ENCODE measurements around the gene GALNTL6.

GALNTL6 gene

DNA sequence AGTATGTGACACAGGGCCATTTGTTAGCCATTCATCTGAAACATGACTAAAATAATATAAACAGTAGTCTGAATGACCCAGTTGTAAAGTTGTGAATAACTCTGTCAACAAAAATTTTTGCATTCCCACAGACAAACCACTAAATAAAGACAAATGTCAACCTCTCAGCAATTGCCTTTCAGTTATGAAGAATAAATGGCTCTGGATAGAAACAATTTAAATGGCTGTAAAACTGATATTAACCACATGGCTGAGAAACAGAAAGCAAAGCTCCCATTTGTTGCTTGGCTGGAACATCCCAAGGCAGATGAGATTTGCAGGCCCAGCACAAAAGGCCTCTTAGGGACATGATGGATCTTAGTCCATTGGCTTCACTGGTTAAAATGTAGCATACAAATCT is 296.3 kb downstream of the GALNTL6 start:
- DNase-seq (ENCODE audit: low read depth in 2 of 2): peak; percentile 47 to 52

GRCh38 chr4:172124656-172125308 is 311.6 kb downstream of the GALNTL6 start:
- DNase-seq (ENCODE audit: low read depth in 2 of 2): no peak

- no peak for DNase-seq (ENCODE audit: low read depth in 2 of 2)
Observed at GRCh38 chr4:172125443-172125842, 312.2 kb downstream of the GALNTL6 start.

DNA sequence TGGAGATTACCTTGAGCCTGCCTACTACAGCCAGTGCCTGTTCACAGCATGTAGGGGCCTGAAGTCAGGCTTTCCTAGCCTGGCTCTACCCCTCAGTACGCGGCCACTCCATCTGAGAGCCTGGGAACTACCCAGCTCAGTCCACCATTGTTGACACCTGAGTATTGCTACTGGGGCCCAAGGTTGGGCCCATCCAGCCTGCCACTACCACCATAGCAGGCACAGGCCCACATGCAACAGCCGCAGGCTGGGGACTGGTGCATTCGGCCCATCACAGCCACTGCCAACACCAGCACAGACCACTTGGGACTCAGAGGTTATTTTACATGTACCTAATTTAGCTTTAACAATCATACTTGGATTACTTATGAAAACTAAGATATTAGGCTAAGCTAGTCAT is 314.0 kb downstream of the GALNTL6 start:
- DNase-seq (ENCODE audit: low read depth in 2 of 2): no peak

DNA sequence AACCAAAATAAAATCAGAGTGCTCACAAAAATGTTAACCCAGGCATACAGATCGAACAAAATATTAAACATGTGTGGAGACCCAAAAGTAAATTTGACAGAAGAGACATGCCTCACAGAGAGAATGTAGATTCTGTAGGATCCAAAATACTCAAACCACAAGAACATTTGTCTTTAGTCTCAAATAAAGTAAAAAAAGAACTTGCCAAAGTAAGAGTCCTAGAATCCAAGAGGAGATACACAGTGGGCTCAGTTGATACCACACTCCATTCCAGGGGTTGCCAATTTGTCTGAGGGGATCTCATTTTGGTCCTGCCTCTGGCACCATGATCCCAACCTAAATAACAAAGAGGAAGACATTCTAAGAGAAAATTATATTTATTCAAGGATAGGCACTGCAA is 316.4 kb downstream of the GALNTL6 start:
- DNase-seq (ENCODE audit: low read depth in 2 of 2): no peak

GRCh38 chr4:172134521-172134920 is 321.3 kb downstream of the GALNTL6 start:
- DNase-seq (ENCODE audit: low read depth in 2 of 2): no peak

DNA sequence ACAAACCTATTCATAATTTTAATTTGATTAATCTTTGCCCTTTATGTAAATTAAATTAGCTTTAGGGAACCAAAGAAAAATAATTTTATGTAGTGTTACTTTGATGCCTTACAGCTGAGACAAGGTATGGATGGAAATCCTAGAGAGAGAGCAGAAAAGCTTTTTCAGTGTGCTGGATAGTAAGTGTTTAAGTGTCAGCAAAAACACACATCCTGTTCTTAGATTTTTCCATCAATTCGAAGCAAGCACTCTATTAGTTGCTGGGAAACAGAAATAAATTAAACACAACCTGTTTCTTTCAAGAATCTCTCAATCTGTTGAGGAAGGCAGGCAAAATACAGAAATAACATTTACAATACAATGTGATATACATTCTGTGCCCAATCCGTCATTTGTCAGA is 327.8 kb downstream of the GALNTL6 start:
- no peak for DNase-seq (ENCODE audit: low read depth in 2 of 2)

- peak; percentile 87 to 89 for DNase-seq (ENCODE audit: low read depth in 2 of 2)
Observed at GRCh38 chr4:172142281-172142741, 329.1 kb downstream of the GALNTL6 start.

DNA sequence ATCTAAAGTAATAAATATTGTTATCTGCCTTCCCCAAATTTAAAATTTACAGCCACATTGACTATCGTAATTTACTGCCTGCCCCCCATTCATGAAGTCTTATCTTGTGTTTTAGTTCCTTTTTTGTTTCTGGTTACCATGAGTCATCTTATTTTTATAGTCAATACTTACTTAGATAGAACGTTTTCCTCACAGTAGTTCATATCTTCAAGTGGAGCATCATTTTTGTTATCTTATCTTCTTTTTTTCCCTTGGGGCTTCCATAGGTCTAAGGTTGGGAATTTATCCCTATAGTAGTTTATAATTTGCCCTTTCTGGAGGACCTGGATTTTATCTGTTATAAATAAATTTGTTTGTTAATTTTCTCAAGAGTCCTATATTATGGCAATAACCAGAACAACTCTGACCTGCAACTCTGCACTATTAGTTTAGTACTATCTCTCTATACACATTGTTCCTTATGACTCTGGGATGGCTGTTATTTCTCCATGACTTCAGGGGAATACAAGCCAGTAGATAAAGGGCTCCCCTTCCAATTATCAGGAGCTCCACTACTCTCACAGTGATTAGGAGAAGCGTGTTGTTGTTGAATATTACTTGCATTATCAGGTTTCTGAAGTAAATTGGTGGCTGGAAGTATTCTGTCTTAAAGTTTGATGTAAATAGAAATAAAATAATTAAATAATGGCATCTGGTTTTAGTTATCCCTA is 330.6 kb downstream of the GALNTL6 start:
- DNase-seq (ENCODE audit: low read depth in 2 of 2): no peak

- DNase-seq (ENCODE audit: low read depth in 2 of 2): peak; percentile 58 to 63
Observed at GRCh38 chr4:172147687-172148086, 334.5 kb downstream of the GALNTL6 start.

GRCh38 chr4:172149329-172149728 is 336.1 kb downstream of the GALNTL6 start:
- no peak for DNase-seq (ENCODE audit: low read depth in 2 of 2)

DNA sequence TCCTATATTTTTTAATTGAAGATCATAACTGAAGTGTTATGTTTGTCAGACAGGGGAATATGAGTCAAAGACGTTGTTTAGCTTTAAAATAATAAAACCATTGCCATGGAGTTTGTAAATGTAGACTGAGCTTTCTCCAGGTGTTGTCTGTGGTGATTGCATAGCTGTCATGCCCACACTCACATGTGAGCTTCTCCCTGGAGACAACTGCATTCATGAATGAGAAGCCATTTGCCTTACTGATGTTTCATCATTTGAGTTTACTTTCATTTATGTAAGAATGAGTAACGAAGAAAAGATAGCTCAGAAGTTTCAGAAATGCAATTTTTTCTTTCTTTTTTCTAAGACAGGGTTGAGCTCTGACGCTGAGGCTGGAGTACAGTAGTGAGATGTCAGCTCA is 339.1 kb downstream of the GALNTL6 start:
- no peak for DNase-seq (ENCODE audit: low read depth in 2 of 2)

GRCh38 chr4:172153719-172154118 is 340.5 kb downstream of the GALNTL6 start:
- DNase-seq (ENCODE audit: low read depth in 2 of 2): no peak

DNA sequence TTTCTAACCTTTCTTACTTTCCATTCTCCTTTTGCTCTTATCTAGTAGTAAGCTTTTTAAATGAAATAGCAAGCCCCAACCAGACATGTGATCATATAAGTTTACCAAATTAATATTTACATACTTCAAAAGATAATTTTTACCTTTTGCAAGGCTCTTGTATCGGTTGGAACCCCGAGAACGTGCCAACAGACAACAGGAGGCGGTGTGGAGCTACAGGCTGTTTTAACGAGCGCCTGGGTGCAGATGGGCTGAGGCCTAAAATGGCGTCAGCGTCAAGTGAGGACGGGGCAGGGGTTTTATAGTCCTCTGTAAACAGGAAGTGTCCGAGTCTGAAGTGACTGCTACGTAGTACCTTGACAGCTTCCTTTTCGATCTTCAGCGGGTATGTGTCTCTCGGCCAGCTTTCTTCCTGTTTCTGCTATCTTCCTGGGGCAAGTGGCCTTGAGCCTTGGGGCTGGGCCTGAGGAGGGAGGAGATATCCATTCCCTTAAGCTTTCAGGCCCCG is 342.7 kb downstream of the GALNTL6 start:
- no peak for DNase-seq (ENCODE audit: low read depth in 2 of 2)

DNA sequence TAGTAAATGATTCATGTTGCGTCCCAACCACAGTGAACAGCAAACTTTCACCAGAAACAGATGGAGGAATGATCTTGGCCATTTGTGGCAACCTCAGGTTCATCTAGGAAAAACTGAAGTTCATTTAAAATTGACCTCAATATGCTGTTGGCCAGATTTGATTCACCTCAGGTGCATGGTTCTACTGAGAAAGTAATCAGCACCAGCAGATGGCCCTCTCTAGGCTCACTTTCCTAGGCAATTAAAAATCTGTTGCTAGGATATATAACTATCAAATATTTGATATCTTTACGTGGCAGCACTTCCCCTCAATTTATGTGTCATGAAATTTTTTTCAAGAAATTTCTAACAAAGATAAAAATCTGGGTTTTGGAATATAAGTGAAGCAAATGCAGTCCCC is 344.7 kb downstream of the GALNTL6 start:
- no peak for DNase-seq (ENCODE audit: low read depth in 2 of 2)

DNA sequence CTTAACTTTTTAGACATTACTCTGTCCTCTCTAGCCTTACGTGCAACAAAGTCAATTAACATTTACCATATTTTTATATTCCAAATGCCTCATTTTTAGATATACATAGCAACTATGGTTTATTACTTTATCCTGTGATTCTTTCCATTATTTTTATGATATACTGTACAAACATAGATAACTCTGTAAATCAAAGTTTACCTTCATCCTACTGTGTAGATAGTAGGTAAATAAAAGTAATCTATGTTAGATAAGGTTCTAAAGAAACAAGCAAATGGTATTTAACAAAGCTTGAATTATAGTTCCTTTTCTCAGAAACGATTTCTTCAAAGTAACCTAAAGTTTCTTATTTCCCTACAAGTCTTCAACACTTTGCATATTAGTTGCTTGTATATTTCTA is 350.0 kb downstream of the GALNTL6 start:
- DNase-seq (ENCODE audit: low read depth in 2 of 2): no peak

DNA sequence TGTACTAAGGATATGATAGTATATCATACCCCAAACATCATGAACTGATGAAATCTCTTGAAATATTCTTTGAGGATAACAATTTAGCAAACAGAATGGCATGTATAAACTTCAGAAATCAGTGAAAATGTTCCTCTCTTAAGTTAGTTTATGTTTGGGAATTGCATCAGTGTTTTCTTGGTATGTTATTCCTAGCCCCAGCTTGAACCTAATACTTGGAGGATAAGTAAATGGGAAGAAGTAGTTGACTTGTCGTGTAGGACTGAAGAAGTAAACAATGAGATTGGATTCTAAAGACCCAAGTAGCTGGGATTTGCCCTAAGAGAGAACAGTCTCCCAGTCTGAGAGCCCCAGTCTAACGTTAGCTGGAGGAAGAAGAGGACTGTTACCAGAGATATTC is 355.7 kb downstream of the GALNTL6 start:
- peak in 1 of 2 experiments; percentile 21 for DNase-seq (ENCODE audit: low read depth in 2 of 2)

DNA sequence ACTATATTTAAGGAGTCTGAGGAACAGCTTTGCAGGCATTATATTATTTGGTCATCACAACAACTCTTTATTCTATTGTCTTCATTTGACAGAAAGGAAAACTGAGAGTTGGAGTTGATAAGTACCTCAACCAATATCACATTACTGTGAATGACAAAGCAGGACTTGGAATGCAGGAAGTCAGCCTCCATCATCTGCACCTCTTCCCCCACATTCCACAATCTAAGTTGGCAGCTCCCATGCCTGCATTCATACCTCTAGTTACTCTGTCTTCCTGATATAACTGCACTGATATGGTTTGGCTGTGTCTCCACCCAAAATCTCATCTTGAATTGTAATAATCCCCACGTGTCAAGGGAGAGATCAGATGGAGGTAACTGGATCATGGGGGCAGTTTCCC is 356.7 kb downstream of the GALNTL6 start:
- DNase-seq (ENCODE audit: low read depth in 2 of 2): no peak

GRCh38 chr4:172173206-172173605 is 360.0 kb downstream of the GALNTL6 start:
- DNase-seq (ENCODE audit: low read depth in 2 of 2): no peak

DNA sequence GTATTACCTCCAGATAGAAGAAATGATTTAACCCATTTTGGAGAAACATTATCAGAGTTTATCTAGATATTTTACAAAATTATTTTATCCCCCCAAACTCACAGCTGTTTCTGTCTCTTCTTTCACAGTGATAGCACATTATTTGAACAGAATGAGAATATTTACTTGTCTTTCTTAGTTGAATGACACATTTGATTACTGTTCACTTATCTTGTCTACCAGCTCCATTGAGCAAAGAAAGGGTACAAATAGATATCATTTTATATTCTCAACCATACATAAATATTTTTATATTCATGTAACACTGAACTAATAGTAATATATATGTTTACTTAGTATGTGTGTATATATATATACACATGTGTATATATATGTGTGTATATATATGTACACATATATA is 364.2 kb downstream of the GALNTL6 start:
- DNase-seq (ENCODE audit: low read depth in 2 of 2): no peak

DNA sequence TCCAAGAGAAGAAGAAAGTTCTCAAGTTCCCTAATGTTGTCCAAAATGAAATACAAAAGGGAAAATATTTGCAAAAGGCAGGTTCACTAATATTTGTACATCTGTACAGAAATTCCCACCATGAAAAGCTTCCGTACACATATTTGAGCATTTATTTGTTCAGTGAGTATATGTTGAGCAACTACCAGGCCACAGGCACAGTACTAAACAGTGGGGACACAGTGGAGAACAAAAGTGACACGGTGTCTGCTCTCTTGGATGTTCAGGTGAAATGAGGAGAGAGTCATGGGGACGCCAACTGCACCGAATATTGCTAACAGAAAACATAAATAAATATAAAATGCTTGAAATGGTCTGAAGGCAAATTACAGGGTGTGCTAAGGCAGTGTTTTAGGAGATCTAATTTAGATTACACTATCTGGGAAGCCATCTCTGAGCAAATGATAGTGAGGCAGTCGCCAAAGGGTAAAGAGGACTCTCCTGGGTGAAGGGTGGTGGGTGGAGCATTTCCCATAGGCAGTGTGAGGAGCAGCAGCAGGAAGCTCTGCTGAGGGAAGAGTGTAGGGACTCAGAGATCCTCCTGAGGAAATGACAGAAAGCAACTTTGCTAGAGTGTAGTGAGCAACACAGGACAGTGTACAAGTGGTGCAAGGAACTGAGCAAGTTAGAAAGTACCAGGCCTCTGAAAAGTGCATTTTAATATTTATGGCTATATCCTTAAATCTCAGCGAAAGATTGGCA is 375.2 kb downstream of the GALNTL6 start:
- no peak for DNase-seq (ENCODE audit: low read depth in 2 of 2)

- DNase-seq (ENCODE audit: low read depth in 2 of 2): peak; percentile 11 to 14
Observed at GRCh38 chr4:172202480-172203076, 389.4 kb downstream of the GALNTL6 start.

Data from fibroblast of skin of left quadriceps (primary cell).